SKM-1 (cell line): ENCODE data around the gene GPN1.
"Not testable (repeated sequence)": the region's sequence is repeated elsewhere in the genome, so short reads cannot be mapped to it uniquely, and the experiment has no call there.

Experiments used
- DNase-seq: peaks from one replicate; lab custom pipeline; 2025; ENCODE audit not compliant: unreplicated experiment; lab: John Stamatoyannopoulos, UW

The GPN1 gene

GRCh38 chr2:27626921-27627320 lies 1.9 kb upstream of the GPN1 start:
- not testable (repeated sequence) for DNase-seq

DNA sequence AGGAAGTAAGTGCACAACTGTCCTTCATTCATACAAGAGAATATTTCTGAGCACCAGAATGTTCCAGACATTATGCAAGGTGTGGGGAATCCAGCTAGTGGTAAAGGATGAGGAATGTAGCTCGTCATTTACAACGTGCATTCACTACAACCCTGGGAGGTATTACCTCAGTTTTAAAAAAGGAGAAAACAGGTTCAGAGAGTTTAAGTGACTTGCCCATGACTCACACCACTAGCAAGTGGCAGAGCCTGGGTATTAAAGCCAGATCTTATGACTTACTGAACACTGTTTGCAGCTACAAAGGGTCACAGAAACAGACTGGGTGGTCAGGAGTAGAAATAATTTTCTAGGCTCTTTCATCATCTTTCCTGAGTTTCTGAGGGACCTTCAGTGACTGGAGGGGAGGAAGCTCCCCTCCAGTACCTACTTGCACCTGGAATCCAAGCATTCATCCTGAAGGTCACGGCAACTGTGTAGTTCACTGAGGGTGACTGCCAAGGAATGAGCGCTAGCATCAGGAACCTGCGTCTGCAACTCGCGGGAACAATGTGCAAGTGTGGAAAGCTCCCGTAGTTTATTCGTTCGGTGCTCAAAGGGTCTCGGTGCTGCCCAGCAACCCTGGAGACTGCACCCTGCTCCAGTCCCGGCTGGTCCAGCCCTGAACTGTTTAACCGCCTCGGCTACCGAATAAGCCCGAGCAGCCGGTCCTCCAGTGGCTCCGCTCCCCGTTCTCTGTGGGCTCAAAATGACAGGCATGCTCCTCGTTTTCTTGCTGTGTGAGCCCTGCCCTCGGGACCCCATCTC lies 685 bp upstream of the GPN1 start:
- no peak for DNase-seq

DNA sequence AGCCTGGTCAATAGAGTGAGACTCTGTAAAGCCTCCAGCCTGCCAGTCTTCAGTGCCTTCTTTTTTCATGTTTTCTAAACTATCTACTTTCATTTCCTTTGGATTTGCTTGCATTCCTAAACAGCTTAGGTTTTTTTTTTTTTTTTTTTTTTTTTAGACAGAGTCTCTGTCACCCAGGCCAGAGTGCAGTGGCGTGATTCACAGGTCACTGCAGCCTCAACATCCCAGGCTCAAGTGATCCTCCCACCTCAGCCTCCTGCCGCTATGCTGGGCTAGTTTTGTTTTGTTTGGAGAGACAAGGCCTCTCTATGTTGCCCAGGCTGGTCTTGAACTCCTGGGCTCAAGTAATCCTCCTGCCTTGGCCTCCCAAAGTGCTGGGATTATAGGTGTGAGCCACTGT lies 1.4 kb downstream of the GPN1 start:
- DNase-seq: not testable (repeated sequence)

- DNase-seq: no peak
These were observed 5.4 kb downstream of the GPN1 start for GRCh38 chr2:27634291-27634690.

DNA sequence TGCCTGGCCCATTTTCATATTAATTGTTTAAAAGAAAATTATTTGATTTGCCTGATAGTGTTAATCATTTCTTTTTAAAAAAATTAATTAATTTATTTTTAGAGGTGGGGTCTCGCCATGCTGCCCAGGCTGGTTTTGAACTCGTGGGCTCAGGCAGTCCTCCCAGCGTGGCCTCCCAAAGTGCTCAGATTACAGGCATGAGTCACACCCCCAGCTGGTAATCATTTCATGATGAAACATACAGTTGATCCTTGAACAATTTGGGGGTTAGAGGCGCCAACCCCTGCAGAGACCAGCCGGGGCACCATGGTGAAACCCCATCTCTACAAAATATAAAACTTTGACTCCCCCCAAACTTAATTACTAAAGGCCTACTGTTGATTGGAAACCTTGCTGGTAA lies 7.9 kb downstream of the GPN1 start:
- DNase-seq: no peak

GRCh38 chr2:27638037-27638637 lies 9.3 kb downstream of the GPN1 start:
- no peak for DNase-seq

DNA sequence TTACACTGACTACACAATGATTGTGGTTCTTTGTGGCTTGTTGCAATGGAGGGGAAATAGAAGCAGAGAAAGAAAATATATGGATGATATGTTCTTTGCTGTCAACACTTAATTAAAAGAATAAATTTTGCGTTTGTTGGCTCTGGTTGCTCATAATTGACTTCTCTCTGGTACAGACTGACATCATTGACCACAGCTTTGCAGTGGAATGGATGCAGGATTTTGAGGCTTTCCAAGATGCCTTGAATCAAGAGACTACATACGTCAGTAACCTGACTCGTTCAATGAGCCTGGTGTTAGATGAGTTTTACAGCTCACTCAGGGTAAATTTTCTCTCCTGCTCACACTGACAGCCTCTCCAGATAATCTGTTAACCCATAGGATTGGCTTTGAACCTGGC lies 9.9 kb downstream of the GPN1 start:
- no peak for DNase-seq

- DNase-seq: no peak
These were observed 11.9 kb downstream of the GPN1 start for GRCh38 chr2:27640722-27641245.

- no peak for DNase-seq
These were observed 16.3 kb downstream of the GPN1 start for GRCh38 chr2:27645197-27645596.

- DNase-seq: no peak
These were observed 18.4 kb downstream of the GPN1 start for GRCh38 chr2:27647289-27647688.

- DNase-seq: no peak
These were observed 18.9 kb downstream of the GPN1 start for GRCh38 chr2:27647737-27648136.

DNA sequence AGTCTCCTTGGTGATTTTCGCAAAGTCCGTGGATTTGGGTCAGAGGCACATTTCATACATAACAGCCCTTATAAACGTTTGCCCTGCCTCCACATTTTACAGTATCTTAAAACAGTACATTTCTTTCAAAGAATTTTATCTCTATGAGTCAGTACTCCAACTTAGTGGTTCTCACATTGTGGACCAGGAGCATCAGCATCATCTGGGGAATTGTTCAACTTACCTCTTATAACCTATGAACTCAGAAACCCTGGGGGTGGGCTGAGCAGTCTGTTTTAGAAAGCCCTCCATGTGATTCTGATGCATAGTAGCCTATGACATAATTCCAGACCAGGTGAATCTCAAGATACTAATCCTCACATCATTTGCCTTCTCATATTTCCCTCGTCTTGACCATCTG lies 22.2 kb downstream of the GPN1 start:
- DNase-seq: no peak

DNA sequence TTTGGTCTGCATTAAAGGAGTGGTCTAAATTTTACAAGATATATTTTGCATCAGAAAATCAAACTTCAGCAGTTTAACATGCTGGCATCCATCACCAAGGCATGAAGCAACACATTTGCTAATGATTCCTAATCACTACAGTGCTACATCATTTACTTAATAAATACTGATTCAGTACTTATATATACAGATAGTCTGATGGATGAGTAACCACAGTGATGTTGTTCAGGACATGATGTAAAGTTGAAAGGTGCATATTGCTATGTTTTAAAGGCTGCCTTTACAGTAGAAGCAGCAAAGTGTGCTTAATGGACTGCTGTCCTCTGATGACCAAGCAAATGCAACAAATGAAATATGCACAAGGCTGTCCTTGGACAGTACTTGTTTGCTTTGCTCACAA lies 23.5 kb downstream of the GPN1 start:
- no peak for DNase-seq

- no peak for DNase-seq
These were observed 23.9 kb downstream of the GPN1 start for GRCh38 chr2:27652790-27653189.

DNA sequence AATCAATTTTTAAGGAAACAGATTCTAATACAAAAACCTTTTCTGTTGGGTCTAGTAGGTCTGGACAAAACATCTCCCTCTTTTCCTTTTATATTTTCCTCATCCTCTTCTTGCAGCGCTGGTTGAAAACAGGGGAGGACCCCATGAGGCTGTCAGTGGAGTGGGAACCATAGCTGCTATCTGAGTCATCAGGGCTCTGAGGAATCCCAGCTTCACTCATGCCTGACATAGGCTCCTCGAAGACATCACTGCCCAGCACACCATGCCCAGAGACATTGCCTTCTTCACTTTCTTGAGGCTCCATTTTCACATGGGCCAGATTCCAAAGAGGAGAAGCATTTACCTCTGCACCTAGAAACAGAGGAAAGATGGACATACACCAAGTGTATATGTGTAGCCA lies 24.5 kb downstream of the GPN1 start:
- DNase-seq: no peak

DNA sequence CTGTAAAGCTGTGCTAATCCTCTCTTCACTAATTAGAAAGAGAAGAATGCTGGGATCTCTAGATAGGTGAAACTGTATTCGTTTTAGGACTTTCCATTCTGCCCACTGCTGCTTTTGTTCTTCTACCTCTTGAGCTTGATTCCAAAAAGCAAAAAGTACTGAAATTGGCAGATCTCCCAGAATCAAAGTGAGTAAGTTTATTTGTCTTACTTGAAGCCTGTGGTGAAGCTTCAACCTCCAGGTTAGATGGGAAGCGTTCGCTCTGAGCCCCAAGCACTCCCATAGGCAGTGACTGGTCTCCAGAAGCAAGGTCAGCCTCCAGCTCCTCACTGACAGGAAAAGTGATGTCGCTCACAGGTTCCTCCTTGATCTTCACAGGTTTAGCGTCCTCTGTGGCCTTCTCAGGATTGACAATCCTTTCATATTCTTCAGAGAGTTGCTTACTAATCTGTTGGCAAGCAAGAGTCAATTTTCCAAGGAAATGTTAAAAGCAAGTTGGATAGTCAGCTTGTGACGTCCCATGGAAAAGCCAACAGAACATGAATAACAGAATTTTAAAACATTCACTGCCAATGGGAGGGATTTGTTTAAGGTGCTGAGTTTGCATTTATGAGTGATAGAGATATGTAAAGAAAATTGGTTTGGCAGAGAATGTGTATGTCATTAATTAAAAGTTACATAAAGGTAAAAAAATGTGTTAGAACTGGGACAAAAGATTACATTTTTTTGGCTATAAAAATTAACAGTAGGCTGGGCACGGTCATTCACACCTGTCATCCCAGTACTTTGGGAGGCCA lies 26.5 kb downstream of the GPN1 start:
- DNase-seq: no peak

DNA sequence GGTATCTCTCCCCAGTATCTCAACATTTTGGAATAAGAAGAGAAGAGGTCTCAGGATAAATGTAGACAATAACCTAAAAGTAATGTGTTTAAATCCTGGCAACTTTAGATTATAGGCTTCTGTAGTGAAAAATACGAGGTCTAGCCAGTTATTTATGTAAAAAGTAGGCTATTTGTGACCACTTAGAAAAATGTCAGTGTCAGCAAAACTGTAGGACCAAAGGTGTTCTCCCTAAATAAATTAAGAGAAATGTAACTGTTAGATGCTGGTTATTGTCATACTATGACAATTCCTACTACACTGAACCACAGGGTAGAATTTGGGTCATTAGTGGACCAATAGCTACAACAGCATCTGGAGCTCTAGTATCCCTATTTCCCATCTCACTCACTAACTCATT lies 32.5 kb downstream of the GPN1 start:
- DNase-seq: no peak

GRCh38 chr2:27663285-27664153 lies 34.7 kb downstream of the GPN1 start, which contains the start of the genes SLC4A1AP and SUPT7L:
Gene SLC4A1AP, plus strand, starts transcription at chr2:27663889. Its CDS starts 26 bp downstream, at chr2:27663915.
Gene SUPT7L, minus strand, starts transcription at chr2:27663614. Its CDS starts 1,422 bp downstream, at chr2:27662192.
- DNase-seq: peak; percentile 82

DNA sequence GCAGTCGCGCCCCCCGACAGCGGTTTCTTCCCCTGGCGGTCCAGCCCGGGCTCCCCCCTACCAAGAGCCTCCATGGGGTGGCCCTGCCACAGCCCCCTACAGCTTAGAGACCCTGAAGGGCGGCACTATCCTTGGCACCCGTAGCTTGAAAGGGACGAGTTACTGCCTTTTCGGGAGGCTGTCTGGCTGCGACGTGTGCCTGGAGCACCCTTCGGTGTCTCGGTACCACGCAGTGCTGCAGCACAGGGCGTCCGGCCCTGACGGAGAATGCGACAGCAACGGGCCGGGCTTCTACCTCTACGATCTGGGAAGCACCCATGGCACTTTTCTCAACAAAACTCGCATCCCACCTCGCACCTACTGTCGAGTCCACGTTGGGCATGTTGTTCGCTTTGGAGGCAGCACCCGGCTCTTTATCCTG lies 35.3 kb downstream of the GPN1 start:
- no peak for DNase-seq

DNA sequence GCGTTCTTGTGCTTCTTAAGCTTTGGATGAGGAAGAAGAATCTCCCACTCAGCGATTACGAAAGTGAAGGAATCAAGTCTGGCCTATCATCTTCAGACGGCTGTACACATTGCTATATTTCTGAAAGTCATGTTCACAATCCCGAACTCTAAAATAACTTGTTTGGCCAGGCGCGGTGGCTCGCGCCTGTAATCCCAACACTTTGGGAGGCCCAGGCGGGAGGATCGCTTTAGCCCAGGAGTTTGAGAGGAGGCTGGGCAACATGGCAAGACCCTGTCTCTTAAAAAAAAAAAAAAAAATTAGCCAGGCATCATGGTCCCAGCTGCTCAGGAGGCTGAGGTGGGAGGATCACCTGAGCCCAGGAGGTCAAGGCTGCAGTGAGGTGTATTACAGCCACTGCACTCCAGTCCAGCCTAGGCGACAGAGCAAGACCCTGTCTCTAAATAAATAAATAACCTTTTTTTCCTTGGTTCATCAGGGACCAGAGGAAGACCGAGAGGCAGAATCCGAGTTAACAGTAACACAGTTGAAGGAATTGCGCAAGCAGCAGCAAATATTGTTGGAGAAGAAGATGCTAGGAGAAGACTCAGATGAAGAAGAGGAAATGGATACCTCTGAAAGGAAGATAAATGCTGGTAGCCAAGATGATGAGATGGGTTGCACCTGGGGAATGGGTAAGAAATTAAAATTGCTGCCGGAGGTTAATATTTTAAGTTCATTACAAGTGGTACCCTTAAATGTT lies 35.9 kb downstream of the GPN1 start:
- DNase-seq: no peak
